Liver (tissue), 9 donors: Measurements from ENCODE around the gene ART3. TPM values are rescaled to one million over a fixed set of nuclear protein-coding genes. Genes with fewer than 3 reads are reported as not detected.

Experiments used
- DNase-seq: peaks from one replicate; pipeline ENCODE4 v3.0.0-alpha.2; 2017; ENCODE audit warnings: low spot score
- H3K27ac ChIP-seq, 2 donors: one replicate each; pipeline ENCODE4 v1.7.0; 2013; ENCODE audit warnings: inconsistent platforms in 2 of 2, low read length in 2 of 2, control low read depth in 1 of 2, low read depth in 1 of 2, mild to moderate bottlenecking in 1 of 2
- H3K27me3 ChIP-seq, 4 donors: one replicate each; pipeline versions ENCODE4 v1.6.1 to v1.7.0; 2013; ENCODE audit warnings: low read length in 3 of 4, inconsistent platforms in 1 of 4, mild to moderate bottlenecking in 1 of 4, moderate library complexity in 1 of 4; ENCODE audit not compliant: control insufficient read depth in 4 of 4, insufficient read depth in 4 of 4
- H3K36me3 ChIP-seq, 4 donors: one replicate each; pipeline versions ENCODE4 v1.6.1 to v1.7.0; 2013; ENCODE audit warnings: low read length in 3 of 4, mild to moderate bottlenecking in 3 of 4, low read depth in 1 of 4, moderate library complexity in 1 of 4; ENCODE audit not compliant: control insufficient read depth in 4 of 4, insufficient read depth in 3 of 4
- H3K4me1 ChIP-seq, 4 donors: one replicate each; pipeline versions ENCODE4 v1.6.1 to v1.7.0; 2013; ENCODE audit warnings: low read length in 3 of 4, mild to moderate bottlenecking in 3 of 4, moderate library complexity in 1 of 4; ENCODE audit not compliant: control insufficient read depth in 4 of 4, insufficient read depth in 4 of 4
- H3K4me3 ChIP-seq, 3 donors: one replicate each; pipeline versions ENCODE4 v1.6.1 to v1.7.0; 2013; ENCODE audit warnings: low read length in 3 of 3, control low read depth in 1 of 3, low read depth in 1 of 3, mild to moderate bottlenecking in 1 of 3
- H3K9ac ChIP-seq, 2 donors: one replicate each; pipeline ENCODE4 v1.7.0; 2013; ENCODE audit warnings: low read length in 2 of 2, mild to moderate bottlenecking in 2 of 2, moderate library complexity in 2 of 2, control low read depth in 1 of 2, low read depth in 1 of 2
- H3K9me3 ChIP-seq, 4 donors: one replicate each; pipeline versions ENCODE4 v1.6.1 to v1.7.0; 2013; ENCODE audit warnings: low read length in 3 of 4; ENCODE audit not compliant: control insufficient read depth in 4 of 4
- CTCF ChIP-seq: fragments of 150-350 bp; IDR thresholded peaks from 2 replicates; pipeline ENCODE4 v1.5.1; 2017; ENCODE audit warnings: improper control_type of control experiment, low read depth, low read length; ENCODE audit not compliant: missing input control
- EGR1 ChIP-seq, 2 donors: IDR thresholded peaks; 2 replicates each; pipeline ENCODE4 v1.6.1; 2016 to 2018; ENCODE audit warnings: antibody characterized with exemption in 2 of 2, low read depth in 2 of 2
- FOXA2 ChIP-seq: IDR thresholded peaks from 2 replicates; pipeline ENCODE4 v1.6.1; 2016; ENCODE audit warnings: antibody characterized with exemption
- GABPA ChIP-seq, 2 donors: IDR thresholded peaks in 1 of 2; conservative IDR thresholded peaks in 1 of 2; 2 replicates each; pipeline ENCODE4 v1.6.1; 2016; ENCODE audit warnings: antibody characterized with exemption in 2 of 2, mild to moderate bottlenecking in 1 of 2, moderate library complexity in 1 of 2
- HNF4A ChIP-seq, 2 donors: conservative IDR thresholded peaks; 2 replicates each; pipeline ENCODE4 v1.6.1; 2016; ENCODE audit warnings: antibody characterized with exemption in 2 of 2, mild to moderate bottlenecking in 2 of 2
- HNF4G ChIP-seq: IDR thresholded peaks from 2 replicates; pipeline ENCODE4 v1.6.1; 2016; ENCODE audit warnings: antibody characterized with exemption
- JUND ChIP-seq, 2 donors: IDR thresholded peaks; 2 replicates each; pipeline ENCODE4 v1.6.1; 2016; ENCODE audit warnings: antibody characterized with exemption in 2 of 2
- NR2F2 ChIP-seq: IDR thresholded peaks from 2 replicates; pipeline ENCODE4 v1.6.1; 2016; ENCODE audit warnings: antibody characterized with exemption
- RAD21 ChIP-seq, 2 donors: IDR thresholded peaks; 2 replicates each; pipeline ENCODE4 v1.6.1; 2016; ENCODE audit warnings: antibody characterized with exemption in 2 of 2, mild to moderate bottlenecking in 2 of 2
- RXRA ChIP-seq, 2 donors: IDR thresholded peaks; 2 replicates each; pipeline ENCODE4 v1.6.1; 2017 to 2018; ENCODE audit warnings: antibody characterized with exemption in 2 of 2, mild to moderate bottlenecking in 1 of 2
- SP1 ChIP-seq: IDR thresholded peaks from 2 replicates; pipeline ENCODE4 v1.6.1; 2018; ENCODE audit warnings: antibody characterized with exemption, mild to moderate bottlenecking
- TAF1 ChIP-seq: conservative IDR thresholded peaks from 2 replicates; pipeline ENCODE4 v1.6.1; 2016; ENCODE audit warnings: antibody characterized with exemption, mild to moderate bottlenecking
- YY1 ChIP-seq: IDR thresholded peaks from 2 replicates; pipeline ENCODE4 v1.6.1; 2016; ENCODE audit warnings: antibody characterized with exemption, mild to moderate bottlenecking
- ZBTB33 ChIP-seq: IDR thresholded peaks from 2 replicates; pipeline ENCODE4 v1.6.1; 2016; ENCODE audit warnings: antibody characterized with exemption
- WGBS: extraction: QIAGEN DNeasy Blood & Tissue Kit; methylation state at CpG from one replicate; pipeline ENCODE4 v1.1.7; 2013; 5-methylcytosine and 5-hydroxymethylcytosine counted together
- polyA plus RNA-seq, 2 donors: library from polyadenylated mRNA; stranded (reverse) in 1 of 2; unstranded in 1 of 2; fragments of 200-250 nt in 1 of 2; fragments of >200 nt in 1 of 2; fragmentation: Nextera tagmentation in 1 of 2; extraction: Ambion mirVana in 1 of 2; gene quantifications; one replicate each; pipeline versions ENCODE4 v1.2.1 to v1.2.3, GENCODE V29; 2013 to 2015
- total RNA-seq, 2 donors: library from RNA; depleted of rRNA; stranded (reverse); fragments of >200 nt; gene quantifications; one replicate each; pipeline ENCODE4 v1.2.3, GENCODE V29; 2014
- TF ChIP-seq, protein P1 (sequence below): IDR thresholded peaks from 2 replicates; pipeline ENCODE4 v1.6.1; 2016; ENCODE audit warnings: antibody characterized with exemption, mild to moderate bottlenecking
- TF ChIP-seq, protein P2 (sequence below): IDR thresholded peaks from 2 replicates; pipeline ENCODE4 v1.6.1; 2016; ENCODE audit warnings: antibody characterized with exemption
- donor health status: healthy.
- donor health status: healthy.
- donor health status: healthy.
- donor health status: healthy.
- donor health status: healthy.

The ART3 gene
- total and polyA plus RNA-seq, 4 donors: 0.08 TPM; not detected in 3

DNA sequence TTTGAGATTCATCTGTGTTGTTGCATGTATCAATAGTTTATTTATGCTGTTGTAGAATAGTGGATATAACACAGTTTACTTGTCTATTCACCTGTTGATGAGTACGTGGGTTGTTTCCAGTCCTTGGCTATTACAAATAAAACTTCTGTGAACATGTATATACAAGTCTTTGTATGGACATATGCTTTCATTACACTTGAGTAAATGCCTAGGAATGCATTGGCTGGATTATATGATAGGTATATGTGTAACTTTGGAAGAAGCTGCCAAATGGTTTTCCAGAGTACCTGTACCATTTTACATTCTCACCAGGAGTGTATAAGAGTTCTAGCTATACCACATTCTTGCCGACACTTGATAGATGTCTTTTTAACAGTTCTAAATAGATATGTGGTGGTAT, 16.5 kb downstream of the ART3 start:
- no peak for DNase-seq
- H3K36me3 ChIP-seq: no peaks in the 10 kb centered on the region
- TF ChIP-seq HNF4G: no peak
- TF ChIP-seq RAD21 (IDR thresholded peaks at IDR 0.05): no peak
- no peak for TF ChIP-seq RXRA (IDR thresholded peaks at IDR 0.05)
- no peak overlapping the region for H3K27ac ChIP-seq
- H3K4me3 ChIP-seq: no peak overlapping the region
- H3K27me3 ChIP-seq: no peaks in the 10 kb centered on the region
- H3K9me3 ChIP-seq: no peaks in the 10 kb centered on the region
- H3K4me1 ChIP-seq: peaks cover 0 to 6% (median 4%) of the 10 kb centered on the region in 4 donors
- WGBS: 89% methylated on average over 2 of the region's 2 CpGs
- no peak overlapping the region for H3K9ac ChIP-seq

DNA sequence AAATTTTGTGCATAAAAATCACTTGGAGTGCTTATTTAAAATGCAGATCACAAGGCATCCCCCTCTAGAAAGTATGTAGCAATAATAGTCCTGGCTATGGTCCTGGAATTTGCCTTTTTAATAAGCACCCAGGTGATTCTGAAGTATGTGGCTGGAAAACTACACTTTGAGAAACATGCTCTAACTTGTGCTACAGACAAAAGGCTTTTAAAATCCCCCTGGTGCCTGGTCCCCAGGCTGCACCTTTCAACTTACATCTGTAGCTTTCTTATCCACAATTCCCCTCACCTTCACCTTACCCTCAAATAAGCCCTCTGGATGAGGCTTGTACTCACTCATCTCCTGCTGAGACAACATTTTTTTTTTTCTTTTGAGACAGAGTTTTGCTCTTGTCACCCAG, 21.1 kb downstream of the ART3 start:
- Histone ChIP-seq H3K9ac (no peak overlapping the region), H3K4me1 (no peaks in the 10 kb centered on the region), H3K4me3 (no peak overlapping the region), H3K9me3 (no peaks in the 10 kb centered on the region), H3K27ac (no peak overlapping the region), H3K36me3 (no peaks in the 10 kb centered on the region), H3K27me3 (no peaks in the 10 kb centered on the region)
- TF ChIP-seq HNF4A (conservative IDR thresholded peaks at IDR 0.05) (no peak), ZBTB33 (no peak), SP1 (no peak), GABPA (IDR thresholded peaks at IDR 0.05 in 1 of 2, conservative IDR thresholded peaks at IDR 0.05 in 1 of 2) (no peak), NR2F2 (no peak), YY1 (no peak), HNF4G (no peak), EGR1 (IDR thresholded peaks at IDR 0.05; ENCODE audit: low read depth in 2 of 2) (no peak), FOXA2 (no peak), JUND (IDR thresholded peaks at IDR 0.05) (no peak), CTCF (no peak), TAF1 (no peak), RXRA (IDR thresholded peaks at IDR 0.05) (no peak)
- TF ChIP-seq, protein P1, sequence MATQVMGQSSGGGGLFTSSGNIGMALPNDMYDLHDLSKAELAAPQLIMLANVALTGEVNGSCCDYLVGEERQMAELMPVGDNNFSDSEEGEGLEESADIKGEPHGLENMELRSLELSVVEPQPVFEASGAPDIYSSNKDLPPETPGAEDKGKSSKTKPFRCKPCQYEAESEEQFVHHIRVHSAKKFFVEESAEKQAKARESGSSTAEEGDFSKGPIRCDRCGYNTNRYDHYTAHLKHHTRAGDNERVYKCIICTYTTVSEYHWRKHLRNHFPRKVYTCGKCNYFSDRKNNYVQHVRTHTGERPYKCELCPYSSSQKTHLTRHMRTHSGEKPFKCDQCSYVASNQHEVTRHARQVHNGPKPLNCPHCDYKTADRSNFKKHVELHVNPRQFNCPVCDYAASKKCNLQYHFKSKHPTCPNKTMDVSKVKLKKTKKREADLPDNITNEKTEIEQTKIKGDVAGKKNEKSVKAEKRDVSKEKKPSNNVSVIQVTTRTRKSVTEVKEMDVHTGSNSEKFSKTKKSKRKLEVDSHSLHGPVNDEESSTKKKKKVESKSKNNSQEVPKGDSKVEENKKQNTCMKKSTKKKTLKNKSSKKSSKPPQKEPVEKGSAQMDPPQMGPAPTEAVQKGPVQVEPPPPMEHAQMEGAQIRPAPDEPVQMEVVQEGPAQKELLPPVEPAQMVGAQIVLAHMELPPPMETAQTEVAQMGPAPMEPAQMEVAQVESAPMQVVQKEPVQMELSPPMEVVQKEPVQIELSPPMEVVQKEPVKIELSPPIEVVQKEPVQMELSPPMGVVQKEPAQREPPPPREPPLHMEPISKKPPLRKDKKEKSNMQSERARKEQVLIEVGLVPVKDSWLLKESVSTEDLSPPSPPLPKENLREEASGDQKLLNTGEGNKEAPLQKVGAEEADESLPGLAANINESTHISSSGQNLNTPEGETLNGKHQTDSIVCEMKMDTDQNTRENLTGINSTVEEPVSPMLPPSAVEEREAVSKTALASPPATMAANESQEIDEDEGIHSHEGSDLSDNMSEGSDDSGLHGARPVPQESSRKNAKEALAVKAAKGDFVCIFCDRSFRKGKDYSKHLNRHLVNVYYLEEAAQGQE: no peak
- TF ChIP-seq, protein P2, sequence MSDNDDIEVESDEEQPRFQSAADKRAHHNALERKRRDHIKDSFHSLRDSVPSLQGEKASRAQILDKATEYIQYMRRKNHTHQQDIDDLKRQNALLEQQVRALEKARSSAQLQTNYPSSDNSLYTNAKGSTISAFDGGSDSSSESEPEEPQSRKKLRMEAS: no peak
- DNase-seq: no peak
